ENCODE data around the gene TOR1AIP1. TPM values are rescaled to one million over a fixed set of nuclear protein-coding genes. Genes with fewer than 3 reads are reported as not detected.

TOR1AIP1 gene
- total RNA-seq, 1 donor from 2014 or later, result 68.8 TPM

- ATAC-seq, result peak; percentile 83
These were observed 14.4 kb upstream of the TOR1AIP1 start for GRCh38 chr1:179867493-179868330.

GRCh38 chr1:179870870-179871269, 11.2 kb upstream of the TOR1AIP1 start:
- peaks cover 49% of the 10 kb centered on the region for H3K36me3 ChIP-seq
- H3K4me3 ChIP-seq, result no peak overlapping the region
- no peak overlapping the region for H3K27ac ChIP-seq
- no peaks in the 10 kb centered on the region for H3K9me3 ChIP-seq
- no peaks in the 10 kb centered on the region for H3K27me3 ChIP-seq
- no peak for ATAC-seq
- no peak for TF ChIP-seq CTCF (IDR thresholded peaks at IDR 0.05)
- intact Hi-C loops (cut with DNase I), result no loop called here
- DNase-seq, result no peak
- H3K4me1 ChIP-seq, result peaks cover 23% of the 10 kb centered on the region

More at GRCh38 chr1:179867493-179868330, 14.4 kb upstream of the TOR1AIP1 start:
- peaks cover 9% of the 10 kb centered on the region for H3K4me1 ChIP-seq
- TF ChIP-seq CTCF (IDR thresholded peaks at IDR 0.05), result peak; percentile 65
- no peak overlapping the region for H3K4me3 ChIP-seq
- H3K27ac ChIP-seq, result no peak overlapping the region
- H3K27me3 ChIP-seq, result no peaks in the 10 kb centered on the region
- DNase-seq, result no peak
- no peaks in the 10 kb centered on the region for H3K9me3 ChIP-seq
- H3K36me3 ChIP-seq, result peaks cover 59% of the 10 kb centered on the region
- intact Hi-C loops (cut with DNase I), result no loop called here

GRCh38 chr1:179871940-179872339, 10.1 kb upstream of the TOR1AIP1 start:
- Histone ChIP-seq H3K4me3 (no peak overlapping the region), H3K36me3 (peaks cover 40% of the 10 kb centered on the region), H3K9me3 (no peaks in the 10 kb centered on the region), H3K27ac (no peak overlapping the region), H3K4me1 (peaks cover 34% of the 10 kb centered on the region), H3K27me3 (no peaks in the 10 kb centered on the region)
- no peak for TF ChIP-seq CTCF (IDR thresholded peaks at IDR 0.05)
- intact Hi-C loops (cut with DNase I), result no loop called here
- no peak for ATAC-seq
- no peak for DNase-seq

GRCh38 chr1:179872558-179872957, 9.5 kb upstream of the TOR1AIP1 start:
- H3K4me3 ChIP-seq, result no peak overlapping the region
- H3K4me1 ChIP-seq, result peaks cover 34% of the 10 kb centered on the region
- no peak for ATAC-seq
- peaks cover 35% of the 10 kb centered on the region for H3K36me3 ChIP-seq
- H3K9me3 ChIP-seq, result no peaks in the 10 kb centered on the region
- intact Hi-C loops (cut with DNase I), result no loop called here
- no peak for TF ChIP-seq CTCF (IDR thresholded peaks at IDR 0.05)
- no peak for DNase-seq
- no peak overlapping the region for H3K27ac ChIP-seq
- H3K27me3 ChIP-seq, result no peaks in the 10 kb centered on the region

GRCh38 chr1:179873438-179873851, 8.6 kb upstream of the TOR1AIP1 start:
- intact Hi-C loops (cut with DNase I), result no loop called here
- no peaks in the 10 kb centered on the region for H3K27me3 ChIP-seq
- TF ChIP-seq CTCF (IDR thresholded peaks at IDR 0.05), result no peak
- peaks cover 26% of the 10 kb centered on the region for H3K36me3 ChIP-seq
- no peaks in the 10 kb centered on the region for H3K9me3 ChIP-seq
- H3K4me3 ChIP-seq, result no peak overlapping the region
- DNase-seq (no peak), ATAC-seq (no peak)
- H3K27ac ChIP-seq, result no peak overlapping the region
- peaks cover 37% of the 10 kb centered on the region for H3K4me1 ChIP-seq
